HFFc6 (cell line): ENCODE data around the gene FBXW5. TPM values are rescaled to one million over a fixed set of nuclear protein-coding genes. Genes with fewer than 3 reads are reported as not detected.

ENCODE experiments used
- DNase-seq: peaks from one replicate; pipeline ENCODE4 v3.0.0-alpha.2; 2018
- H3K27ac Mint-ChIP-seq: 2 replicates; pipeline ENCODE4 v1.8.0; 2020; ENCODE audit warnings: mild to moderate bottlenecking, mixed read lengths
- H3K27me3 Mint-ChIP-seq: 2 replicates; pipeline ENCODE4 v1.8.0; 2021; ENCODE audit warnings: mild to moderate bottlenecking, moderate library complexity, mixed read lengths; ENCODE audit not compliant: insufficient read depth
- H3K36me3 Mint-ChIP-seq: 2 replicates; pipeline ENCODE4 v1.8.0; 2021; ENCODE audit warnings: low read depth, mixed read lengths
- H3K4me1 Mint-ChIP-seq: 2 replicates; pipeline ENCODE4 v1.8.0; 2020; ENCODE audit warnings: low read depth, mixed read lengths
- H3K4me3 Mint-ChIP-seq: 2 replicates; pipeline ENCODE4 v1.8.0; 2020; ENCODE audit warnings: mild to moderate bottlenecking, moderate library complexity, mixed read lengths
- H3K9me3 Mint-ChIP-seq: 2 replicates; pipeline ENCODE4 v1.8.0; 2020; ENCODE audit warnings: mild to moderate bottlenecking, mixed read lengths
- CTCF ChIP-seq: fragments of 200-600 bp; sonication (generic); IDR thresholded peaks from 2 replicates; pipeline ENCODE4 v1.5.0; 2021; ENCODE audit warnings: antibody characterized with exemption, mild to moderate bottlenecking
- total RNA-seq, 6 experiments: library from RNA; stranded (reverse); fragmentation: NEBNext Ultra II Directional; extraction: Animal tissue kit (Norgen Biotek cat#: 25700); gene quantifications; 2 replicates in 1 of 6; 3 replicates in 5 of 6; pipeline ENCODE4 v1.2.3, GENCODE V29; 2021

FBXW5 gene
- total RNA-seq, 6 experiments from 2014 or later = 89.1 to 102 (median 94.4) TPM

- no peaks in the 10 kb centered on the region for H3K9me3 Mint-ChIP-seq
Observed at GRCh38 chr9:136974817-136975535, 30.4 kb upstream of the FBXW5 start.

GRCh38 chr9:136973618-136974617 lies 29.4 kb upstream of the FBXW5 start:
- no peak for TF ChIP-seq CTCF
- H3K4me1 Mint-ChIP-seq = no peaks in the 10 kb centered on the region
- DNase-seq = no peak
- no peaks in the 10 kb centered on the region for H3K36me3 Mint-ChIP-seq
- no peak overlapping the region for H3K27ac Mint-ChIP-seq
- peaks cover 7% of the 10 kb centered on the region for H3K27me3 Mint-ChIP-seq
- no peak overlapping the region for H3K4me3 Mint-ChIP-seq
- no peaks in the 10 kb centered on the region for H3K9me3 Mint-ChIP-seq

More at GRCh38 chr9:136974817-136975535, 30.4 kb upstream of the FBXW5 start:
- Mint-ChIP-seq H3K27me3 (peaks cover 7% of the 10 kb centered on the region), H3K4me1 (no peaks in the 10 kb centered on the region), H3K27ac (no peak overlapping the region), H3K4me3 (no peak overlapping the region), H3K36me3 (no peaks in the 10 kb centered on the region)
- TF ChIP-seq CTCF = no peak
- no peak for DNase-seq

GRCh38 chr9:136972743-136973142 lies 28.2 kb upstream of the FBXW5 start:
- DNase-seq = no peak
- no peak for TF ChIP-seq CTCF
- H3K36me3 Mint-ChIP-seq = no peaks in the 10 kb centered on the region
- H3K4me1 Mint-ChIP-seq = no peaks in the 10 kb centered on the region
- no peaks in the 10 kb centered on the region for H3K9me3 Mint-ChIP-seq
- no peak overlapping the region for H3K4me3 Mint-ChIP-seq
- H3K27me3 Mint-ChIP-seq = peaks cover 7% of the 10 kb centered on the region
- no peak overlapping the region for H3K27ac Mint-ChIP-seq

- H3K27me3 Mint-ChIP-seq = peaks cover 7% of the 10 kb centered on the region
- H3K36me3 Mint-ChIP-seq = no peaks in the 10 kb centered on the region
- H3K4me3 Mint-ChIP-seq = no peak overlapping the region
- DNase-seq = no peak
- H3K27ac Mint-ChIP-seq = no peak overlapping the region
- H3K4me1 Mint-ChIP-seq = no peaks in the 10 kb centered on the region
- no peaks in the 10 kb centered on the region for H3K9me3 Mint-ChIP-seq
- TF ChIP-seq CTCF = no peak
Observed at GRCh38 chr9:136972335-136972734, 27.8 kb upstream of the FBXW5 start.

- Mint-ChIP-seq H3K4me3 (no peak overlapping the region), H3K27me3 (peaks cover 7% of the 10 kb centered on the region), H3K9me3 (no peaks in the 10 kb centered on the region), H3K4me1 (no peaks in the 10 kb centered on the region), H3K27ac (no peak overlapping the region), H3K36me3 (no peaks in the 10 kb centered on the region)
- no peak for TF ChIP-seq CTCF
- DNase-seq = no peak
Observed at GRCh38 chr9:136971746-136972145, 27.2 kb upstream of the FBXW5 start.
